ENCODE data around the gene CCDC183.

GRCh38 chr9:136748666-136749611 is 47.2 kb upstream of the CCDC183 start:
- TF ChIP-seq SMC3 (conservative IDR thresholded peaks at IDR 0.05; ENCODE audit: poor library complexity) (no peak), CTCF (IDR thresholded peaks at IDR 0.05; ENCODE audit: poor library complexity, severe bottlenecking) (no peak), EZH2 (IDR thresholded peaks at IDR 0.05; ENCODE audit: borderline replicate concordance, insufficient read depth, low read length, poor library complexity, severe bottlenecking) (no peak), POLR2AphosphoS5 (IDR thresholded peaks at IDR 0.05) (no peak), EP300 (conservative IDR thresholded peaks at IDR 0.05; ENCODE audit: poor library complexity, severe bottlenecking) (no peak), TAF1 (IDR thresholded peaks at IDR 0.05; ENCODE audit: low read depth) (no peak)

All from neural cell (in vitro differentiated cells).